ENCODE data around the gene SCN3B.

The SCN3B gene

DNA sequence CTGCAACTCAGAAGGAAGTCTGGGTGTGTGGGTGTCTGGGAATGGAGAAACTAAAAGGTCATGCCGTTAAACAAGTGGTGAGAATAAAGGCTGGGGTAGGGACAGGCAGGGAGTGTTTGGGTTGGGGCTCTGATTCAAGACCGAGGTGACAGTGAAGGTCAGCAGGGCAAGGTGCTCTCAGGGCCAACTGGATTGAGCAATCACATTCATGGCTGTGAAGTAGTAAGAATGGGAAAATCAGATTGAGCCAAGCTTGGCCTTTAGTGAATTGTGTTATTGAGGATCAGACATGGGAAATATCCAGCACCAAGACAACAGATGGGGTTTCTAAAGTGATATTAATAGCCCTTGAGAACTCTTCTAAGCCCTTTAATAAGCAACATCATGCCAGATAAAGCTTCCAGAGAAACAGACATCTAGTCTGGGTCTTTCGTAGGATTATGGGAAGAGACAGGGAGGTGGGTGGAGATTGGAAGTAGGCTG is 24.3 kb downstream of the SCN3B start:
- no peak overlapping the region for H3K27ac ChIP-seq (ENCODE audit: low read depth, low read length)
- peaks cover 52% of the 10 kb centered on the region for H3K27me3 ChIP-seq (ENCODE audit: insufficient read depth, low read length)
- no peaks in the 10 kb centered on the region for H3K79me2 ChIP-seq (ENCODE audit: control insufficient read depth, insufficient read depth, low read length, unreplicated experiment)
- H3K4me3 ChIP-seq (ENCODE audit: low read depth, low read length) = no peak overlapping the region
- H3K4me1 ChIP-seq (ENCODE audit: control insufficient read depth, insufficient read depth, low read length, unreplicated experiment) = no peaks in the 10 kb centered on the region
- no peak overlapping the region for H2AFZ ChIP-seq (ENCODE audit: low read length, unreplicated experiment)
- H3K36me3 ChIP-seq (ENCODE audit: insufficient read depth, low read length) = no peaks in the 10 kb centered on the region

DNA sequence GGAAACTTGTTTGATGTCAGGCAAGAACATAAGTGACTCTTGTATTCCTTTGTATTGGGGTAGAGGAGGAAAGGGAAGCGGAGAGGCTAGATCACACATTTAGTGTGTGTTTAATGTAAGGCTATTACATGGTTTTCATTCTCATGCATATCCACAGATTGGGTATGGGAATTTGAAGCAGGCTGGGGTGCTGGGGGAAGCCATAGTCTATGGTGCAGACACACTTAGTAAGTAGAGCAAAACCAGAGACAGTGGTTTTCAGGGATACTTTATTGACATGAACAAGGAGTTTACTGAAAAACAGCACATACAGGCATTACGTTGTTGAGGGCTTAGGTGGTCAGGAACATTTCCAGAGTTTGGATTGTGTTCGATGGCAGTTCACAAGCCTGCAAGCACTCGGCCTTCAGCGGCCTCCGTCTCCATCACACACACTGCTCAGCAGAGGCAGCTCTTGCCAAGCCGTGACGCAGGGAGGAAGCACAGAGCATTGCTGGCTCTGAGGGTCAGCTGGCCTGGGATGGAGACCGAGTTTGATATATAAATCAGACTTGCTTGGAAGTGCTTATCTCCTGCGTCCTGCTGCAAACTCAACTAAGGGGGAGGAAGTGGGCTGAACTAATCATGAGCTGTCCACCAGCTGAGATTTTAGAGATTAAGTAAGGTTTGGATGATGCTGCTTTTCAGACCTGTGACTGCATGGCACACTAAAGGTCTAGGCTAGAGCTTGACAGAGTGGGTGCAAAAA is 25.3 kb downstream of the SCN3B start:
- no peaks in the 10 kb centered on the region for H3K4me1 ChIP-seq (ENCODE audit: control insufficient read depth, insufficient read depth, low read length, unreplicated experiment)
- H3K79me2 ChIP-seq (ENCODE audit: control insufficient read depth, insufficient read depth, low read length, unreplicated experiment) = no peaks in the 10 kb centered on the region
- no peak overlapping the region for H2AFZ ChIP-seq (ENCODE audit: low read length, unreplicated experiment)
- H3K27me3 ChIP-seq (ENCODE audit: insufficient read depth, low read length) = peaks cover 41% of the 10 kb centered on the region
- H3K36me3 ChIP-seq (ENCODE audit: insufficient read depth, low read length) = no peaks in the 10 kb centered on the region
- no peak overlapping the region for H3K27ac ChIP-seq (ENCODE audit: low read depth, low read length)
- H3K4me3 ChIP-seq (ENCODE audit: low read depth, low read length) = no peak overlapping the region

DNA sequence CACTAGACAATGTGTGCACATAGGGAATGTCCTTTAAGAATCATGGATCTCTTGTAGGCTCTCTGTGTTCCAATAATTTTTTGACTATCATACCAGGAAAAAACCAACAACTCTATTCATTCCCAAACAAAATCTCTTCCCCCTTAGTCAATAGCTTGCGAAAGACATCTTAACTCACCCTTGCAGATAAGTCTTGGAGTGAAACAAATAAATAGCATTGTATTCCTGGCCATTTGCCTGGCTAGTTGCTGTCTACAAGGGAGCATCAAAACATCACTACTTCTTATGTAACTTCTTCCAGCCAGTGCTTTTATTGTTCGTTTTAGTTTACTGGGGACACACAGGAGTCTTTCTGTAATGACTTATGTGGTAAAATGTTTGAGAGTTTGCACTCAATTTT is 29.4 kb downstream of the SCN3B start:
- no peaks in the 10 kb centered on the region for H3K79me2 ChIP-seq (ENCODE audit: control insufficient read depth, insufficient read depth, low read length, unreplicated experiment)
- H3K4me3 ChIP-seq (ENCODE audit: low read depth, low read length) = no peak overlapping the region
- no peaks in the 10 kb centered on the region for H3K36me3 ChIP-seq (ENCODE audit: insufficient read depth, low read length)
- H2AFZ ChIP-seq (ENCODE audit: low read length, unreplicated experiment) = no peak overlapping the region
- no peak overlapping the region for H3K27ac ChIP-seq (ENCODE audit: low read depth, low read length)
- no peaks in the 10 kb centered on the region for H3K4me1 ChIP-seq (ENCODE audit: control insufficient read depth, insufficient read depth, low read length, unreplicated experiment)
- H3K27me3 ChIP-seq (ENCODE audit: insufficient read depth, low read length) = 0 out of 2 replicates have a peak, but pooled peaks cover 6% of the 10 kb centered on the region

GRCh38 chr11:123622576-123622975 is 31.8 kb downstream of the SCN3B start:
- Histone ChIP-seq H2AFZ (ENCODE audit: low read length, unreplicated experiment) (no peak overlapping the region), H3K36me3 (ENCODE audit: insufficient read depth, low read length) (no peaks in the 10 kb centered on the region)

GRCh38 chr11:123616505-123617198 is 37.8 kb downstream of the SCN3B start:
- Histone ChIP-seq H3K4me1 (ENCODE audit: control insufficient read depth, insufficient read depth, low read length, unreplicated experiment) (no peaks in the 10 kb centered on the region), H3K27ac (ENCODE audit: low read depth, low read length) (no peak overlapping the region), H2AFZ (ENCODE audit: low read length, unreplicated experiment) (no peak overlapping the region), H3K79me2 (ENCODE audit: control insufficient read depth, insufficient read depth, low read length, unreplicated experiment) (no peaks in the 10 kb centered on the region), H3K4me3 (ENCODE audit: low read depth, low read length) (no peak overlapping the region), H3K27me3 (ENCODE audit: insufficient read depth, low read length) (no peaks in the 10 kb centered on the region), H3K36me3 (ENCODE audit: insufficient read depth, low read length) (no peaks in the 10 kb centered on the region)

More at GRCh38 chr11:123622576-123622975, 31.8 kb downstream of the SCN3B start:
- no peaks in the 10 kb centered on the region for H3K27me3 ChIP-seq (ENCODE audit: insufficient read depth, low read length)
- no peak overlapping the region for H3K27ac ChIP-seq (ENCODE audit: low read depth, low read length)
- H3K4me1 ChIP-seq (ENCODE audit: control insufficient read depth, insufficient read depth, low read length, unreplicated experiment) = no peaks in the 10 kb centered on the region
- H3K79me2 ChIP-seq (ENCODE audit: control insufficient read depth, insufficient read depth, low read length, unreplicated experiment) = no peaks in the 10 kb centered on the region
- H3K4me3 ChIP-seq (ENCODE audit: low read depth, low read length) = no peak overlapping the region

DNA sequence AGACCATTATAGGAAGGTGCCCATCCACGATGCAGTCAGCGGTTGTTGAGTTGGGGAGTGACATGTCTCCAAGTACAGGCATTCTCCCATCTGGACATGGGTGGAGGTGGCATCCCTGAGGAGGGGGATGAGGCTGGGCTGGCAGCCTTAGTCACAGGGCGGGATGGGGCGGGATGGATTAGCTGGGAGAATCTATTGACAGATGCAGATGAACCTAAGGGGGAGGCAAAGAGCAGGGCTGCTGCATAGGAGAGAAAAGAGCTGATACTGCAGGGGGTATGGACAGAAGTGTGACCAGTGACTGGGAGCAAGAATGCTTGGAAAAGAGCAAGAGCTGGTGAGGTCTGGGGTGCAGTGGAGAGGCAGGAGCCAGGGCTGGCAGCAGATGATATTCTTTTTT is 42.7 kb downstream of the SCN3B start:
- H3K79me2 ChIP-seq (ENCODE audit: control insufficient read depth, insufficient read depth, low read length, unreplicated experiment) = no peaks in the 10 kb centered on the region
- H3K27me3 ChIP-seq (ENCODE audit: insufficient read depth, low read length) = no peaks in the 10 kb centered on the region
- H3K4me1 ChIP-seq (ENCODE audit: control insufficient read depth, insufficient read depth, low read length, unreplicated experiment) = no peaks in the 10 kb centered on the region
- H2AFZ ChIP-seq (ENCODE audit: low read length, unreplicated experiment) = no peak overlapping the region
- no peaks in the 10 kb centered on the region for H3K36me3 ChIP-seq (ENCODE audit: insufficient read depth, low read length)
- H3K4me3 ChIP-seq (ENCODE audit: low read depth, low read length) = no peak overlapping the region
- no peak overlapping the region for H3K27ac ChIP-seq (ENCODE audit: low read depth, low read length)

DNA sequence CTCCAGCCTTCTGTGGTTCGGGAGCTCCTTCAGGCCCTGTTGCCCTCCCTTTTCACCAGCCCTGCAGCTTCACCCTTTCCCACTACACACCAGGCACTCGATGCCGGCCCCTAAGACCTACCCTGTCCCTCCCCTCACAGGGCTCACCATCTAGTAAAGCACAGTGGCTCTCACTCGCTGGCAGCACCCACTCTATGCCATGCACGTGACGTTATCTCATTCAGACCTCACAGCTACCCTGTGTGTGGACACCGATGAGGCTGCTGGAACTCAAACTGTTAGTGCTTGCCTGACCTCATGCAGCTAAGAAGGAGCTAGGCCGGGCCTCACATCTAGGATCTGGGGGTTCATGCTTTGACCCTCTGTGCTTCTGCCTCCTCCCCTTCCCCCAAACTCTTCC is 45.5 kb downstream of the SCN3B start:
- Histone ChIP-seq H3K27ac (ENCODE audit: low read depth, low read length) (no peak overlapping the region), H3K79me2 (ENCODE audit: control insufficient read depth, insufficient read depth, low read length, unreplicated experiment) (no peaks in the 10 kb centered on the region), H3K4me1 (ENCODE audit: control insufficient read depth, insufficient read depth, low read length, unreplicated experiment) (no peaks in the 10 kb centered on the region), H3K36me3 (ENCODE audit: insufficient read depth, low read length) (no peaks in the 10 kb centered on the region), H2AFZ (ENCODE audit: low read length, unreplicated experiment) (no peak overlapping the region), H3K27me3 (ENCODE audit: insufficient read depth, low read length) (no peaks in the 10 kb centered on the region), H3K4me3 (ENCODE audit: low read depth, low read length) (no peak overlapping the region)

DNA sequence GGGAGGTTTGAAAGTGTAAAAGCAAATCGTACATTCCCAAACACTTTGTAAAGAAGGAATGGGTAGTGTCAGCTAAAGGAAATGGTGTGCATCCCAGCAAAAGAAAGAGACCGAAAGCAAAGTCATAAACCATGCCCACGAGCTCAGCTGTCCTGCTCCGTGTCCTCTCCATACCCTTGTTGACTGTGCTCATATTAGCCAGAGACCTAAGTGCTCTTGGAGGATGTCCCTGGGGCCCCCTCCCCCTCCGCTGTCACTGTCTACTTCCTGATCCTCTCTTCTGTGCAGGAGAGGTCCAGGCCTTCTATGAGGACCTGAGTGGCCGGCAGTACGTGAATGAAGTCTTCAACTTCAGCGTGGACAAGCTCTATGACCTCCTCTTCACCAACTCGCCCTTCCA is 46.1 kb downstream of the SCN3B start:
- Histone ChIP-seq H3K36me3 (ENCODE audit: insufficient read depth, low read length) (no peaks in the 10 kb centered on the region), H2AFZ (ENCODE audit: low read length, unreplicated experiment) (no peak overlapping the region), H3K4me1 (ENCODE audit: control insufficient read depth, insufficient read depth, low read length, unreplicated experiment) (no peaks in the 10 kb centered on the region), H3K4me3 (ENCODE audit: low read depth, low read length) (no peak overlapping the region), H3K79me2 (ENCODE audit: control insufficient read depth, insufficient read depth, low read length, unreplicated experiment) (no peaks in the 10 kb centered on the region), H3K27me3 (ENCODE audit: insufficient read depth, low read length) (no peaks in the 10 kb centered on the region), H3K27ac (ENCODE audit: low read depth, low read length) (no peak overlapping the region)

DNA sequence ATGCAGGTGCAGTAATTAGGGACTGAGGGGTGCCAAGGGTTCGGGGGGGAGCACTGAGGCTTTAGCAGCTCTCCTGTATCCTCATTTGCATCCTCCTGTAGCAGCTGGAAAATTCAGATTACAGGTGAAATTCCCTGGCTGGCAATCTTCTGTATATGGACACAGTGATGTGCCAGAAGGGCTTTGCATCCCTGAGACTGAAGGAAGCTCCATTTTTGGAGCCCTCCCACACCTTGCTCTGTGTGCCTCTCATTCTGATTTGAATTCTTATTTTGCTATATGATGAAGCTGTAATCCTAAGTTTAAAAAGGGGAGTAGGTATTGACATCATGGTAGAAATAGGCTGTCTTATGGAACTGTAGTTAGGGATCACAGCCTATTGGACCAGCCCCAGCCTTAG is 46.6 kb downstream of the SCN3B start:
- no peaks in the 10 kb centered on the region for H3K36me3 ChIP-seq (ENCODE audit: insufficient read depth, low read length)
- H3K27me3 ChIP-seq (ENCODE audit: insufficient read depth, low read length) = no peaks in the 10 kb centered on the region
- H3K4me3 ChIP-seq (ENCODE audit: low read depth, low read length) = no peak overlapping the region
- no peaks in the 10 kb centered on the region for H3K4me1 ChIP-seq (ENCODE audit: control insufficient read depth, insufficient read depth, low read length, unreplicated experiment)
- H2AFZ ChIP-seq (ENCODE audit: low read length, unreplicated experiment) = no peak overlapping the region
- no peak overlapping the region for H3K27ac ChIP-seq (ENCODE audit: low read depth, low read length)
- no peaks in the 10 kb centered on the region for H3K79me2 ChIP-seq (ENCODE audit: control insufficient read depth, insufficient read depth, low read length, unreplicated experiment)

GRCh38 chr11:123603666-123604065 is 50.8 kb downstream of the SCN3B start:
- H3K4me3 ChIP-seq (ENCODE audit: low read depth, low read length) = no peak overlapping the region
- H3K4me1 ChIP-seq (ENCODE audit: control insufficient read depth, insufficient read depth, low read length, unreplicated experiment) = no peaks in the 10 kb centered on the region
- no peak overlapping the region for H2AFZ ChIP-seq (ENCODE audit: low read length, unreplicated experiment)
- no peaks in the 10 kb centered on the region for H3K27me3 ChIP-seq (ENCODE audit: insufficient read depth, low read length)
- no peaks in the 10 kb centered on the region for H3K79me2 ChIP-seq (ENCODE audit: control insufficient read depth, insufficient read depth, low read length, unreplicated experiment)
- no peak overlapping the region for H3K27ac ChIP-seq (ENCODE audit: low read depth, low read length)
- no peaks in the 10 kb centered on the region for H3K36me3 ChIP-seq (ENCODE audit: insufficient read depth, low read length)

- no peak overlapping the region for H2AFZ ChIP-seq (ENCODE audit: low read length, unreplicated experiment)
- H3K79me2 ChIP-seq (ENCODE audit: control insufficient read depth, insufficient read depth, low read length, unreplicated experiment) = no peaks in the 10 kb centered on the region
- no peak overlapping the region for H3K4me3 ChIP-seq (ENCODE audit: low read depth, low read length)
- H3K36me3 ChIP-seq (ENCODE audit: insufficient read depth, low read length) = no peaks in the 10 kb centered on the region
- no peaks in the 10 kb centered on the region for H3K4me1 ChIP-seq (ENCODE audit: control insufficient read depth, insufficient read depth, low read length, unreplicated experiment)
- no peak overlapping the region for H3K27ac ChIP-seq (ENCODE audit: low read depth, low read length)
- H3K27me3 ChIP-seq (ENCODE audit: insufficient read depth, low read length) = no peaks in the 10 kb centered on the region
Measured at GRCh38 chr11:123601743-123602142, 52.7 kb downstream of the SCN3B start.

Data from ACC112 (cell line).